Esophagus squamous epithelium (tissue), 4 donors: Measurements from ENCODE around the gene PVR.

ENCODE experiments used
- CTCF ChIP-seq, 6 experiments: fragments of 450-650 bp in 4 of 6; fragments of 200-600 bp in 2 of 6; sonication (generic) in 2 of 6; IDR thresholded peaks; one replicate each; pipeline ENCODE4 v1.5.1; 2016 to 2019; ENCODE audit warnings: antibody characterized with exemption in 6 of 6, mild to moderate bottlenecking in 4 of 6, moderate library complexity in 4 of 6
- POLR2A ChIP-seq, 4 donors: fragments of 450-650 bp; IDR thresholded peaks; one replicate each; pipeline ENCODE4 v1.6.1; 2017; ENCODE audit warnings: antibody characterized with exemption in 4 of 4, mild to moderate bottlenecking in 4 of 4, moderate library complexity in 3 of 4

GRCh38 chr19:44598880-44599279 is 44.8 kb upstream of the PVR start:
- TF ChIP-seq CTCF (IDR thresholded peaks at IDR 0.05) = no peak
- no peak for TF ChIP-seq POLR2A (IDR thresholded peaks at IDR 0.05)
